Transverse colon (tissue), 4 donors: ENCODE data around the gene CACNA1G. TPM values are rescaled to one million over a fixed set of nuclear protein-coding genes. Genes with fewer than 3 reads are reported as not detected.

Experiments
- DNase-seq: peaks from one replicate; pipeline ENCODE4 v3.0.0-alpha.2; 2019
- H3K27ac ChIP-seq, 4 donors: fragments of 200-600 bp; sonication (generic); 2 replicates each; pipeline ENCODE4 v1.5.1; 2016 to 2018; ENCODE audit warnings: inconsistent platforms in 4 of 4
- H3K27me3 ChIP-seq: fragments of 200-600 bp; sonication (generic); 2 replicates; pipeline ENCODE4 v1.5.1; 2017; ENCODE audit warnings: inconsistent platforms
- H3K36me3 ChIP-seq, 4 donors: fragments of 200-600 bp; sonication (generic); 2 replicates each; pipeline ENCODE4 v1.5.1; 2017 to 2019; ENCODE audit warnings: inconsistent platforms in 4 of 4
- H3K4me1 ChIP-seq, 4 donors: fragments of 200-600 bp; sonication (generic); 2 replicates each; pipeline ENCODE4 v1.5.1; 2017 to 2020; ENCODE audit warnings: inconsistent platforms in 4 of 4
- H3K4me3 ChIP-seq, 4 donors: fragments of 200-600 bp; sonication (generic); 1 replicate in 1 of 4; 2 replicates in 3 of 4; pipeline versions ENCODE4 v1.5.1 to v1.6.1; 2017 to 2019; ENCODE audit warnings: inconsistent platforms in 4 of 4
- H3K9me3 ChIP-seq, 2 donors: fragments of 200-600 bp; sonication (generic); 2 replicates each; pipeline ENCODE4 v1.5.1; 2017 to 2019; ENCODE audit warnings: inconsistent platforms in 2 of 2
- EP300 ChIP-seq: sonication (generic); formaldehyde crosslinking; IDR thresholded peaks from one replicate; pipeline ENCODE4 v1.6.1; 2017; ENCODE audit warnings: antibody characterized with exemption, low read depth
- POLR2A ChIP-seq: fragments of 450-650 bp; IDR thresholded peaks from one replicate; pipeline ENCODE4 v1.6.1; 2016; ENCODE audit warnings: antibody characterized with exemption, mild to moderate bottlenecking, moderate library complexity
- POLR2AphosphoS5 ChIP-seq, 3 donors: sonication (generic); formaldehyde crosslinking; IDR thresholded peaks; one replicate each; pipeline ENCODE4 v1.6.1; 2016; ENCODE audit warnings: antibody characterized with exemption in 3 of 3
- WGBS, 2 donors: methylation state at CpG; one replicate each; pipeline ENCODE4 v1.1.5; 2018; ENCODE audit warnings: low coverage in 1 of 2; 5-methylcytosine and 5-hydroxymethylcytosine counted together
- in situ Hi-C, 4 donors: fragments of 200-750 bp; cut with MboI; loops; one replicate each; pipeline versions ENCODE4 v1.15.0 to v1.15.1; 2017; ENCODE audit warnings: low sequenced_read_pairs in 3 of 4, low pct_ligation_motif_present in 1 of 4, low pct_unique_long_range_greater_than_20kb in 1 of 4
- intact Hi-C: fragments of 100-400 bp; cut with DNase I; formaldehyde crosslinking; loops from one replicate; pipeline ENCODE4 v1.15.1; 2023; ENCODE audit warnings: low total_unique reads
- total RNA-seq, 4 donors: library from RNA; depleted of rRNA; stranded (reverse); fragments of >200 nt; gene quantifications; one replicate each; pipeline ENCODE4 v1.1.0, GENCODE V29; 2016
- TF ChIP-seq, protein P1 (sequence below), 5 experiments: fragments of 200-600 bp in 3 of 5; fragments of 450-650 bp in 2 of 5; sonication (generic) in 3 of 5; IDR thresholded peaks; 1 replicate in 2 of 5; 2 replicates in 3 of 5; pipeline ENCODE4 v1.5.1; 2016 to 2017; ENCODE audit warnings: antibody characterized with exemption in 5 of 5, inconsistent platforms in 3 of 5, mild to moderate bottlenecking in 2 of 5, moderate library complexity in 1 of 5

Gene CACNA1G
- total RNA-seq, 4 donors from 2014 or later: 0.14 TPM; not detected in 3

- H3K4me1 ChIP-seq: peaks cover 31 to 46% (median 35%) of the 10 kb centered on the region in 4 donors
- H3K9me3 ChIP-seq: no peaks in the 10 kb centered on the region
- H3K4me3 ChIP-seq: no peak overlapping the region
- H3K27ac ChIP-seq: no peak overlapping the region
- DNase-seq: no peak
- 52% methylated on average over 4 of the region's 4 CpGs; no CpG with 5 or more reads in 1 of the 2 donors for WGBS, 2 donors
- intact Hi-C loops (no loop called here), in situ Hi-C loops (no loop called here)
- TF ChIP-seq POLR2AphosphoS5 (IDR thresholded peaks at IDR 0.05) (no peak), POLR2A (no peak), EP300 (no peak)
- TF ChIP-seq, protein P1, sequence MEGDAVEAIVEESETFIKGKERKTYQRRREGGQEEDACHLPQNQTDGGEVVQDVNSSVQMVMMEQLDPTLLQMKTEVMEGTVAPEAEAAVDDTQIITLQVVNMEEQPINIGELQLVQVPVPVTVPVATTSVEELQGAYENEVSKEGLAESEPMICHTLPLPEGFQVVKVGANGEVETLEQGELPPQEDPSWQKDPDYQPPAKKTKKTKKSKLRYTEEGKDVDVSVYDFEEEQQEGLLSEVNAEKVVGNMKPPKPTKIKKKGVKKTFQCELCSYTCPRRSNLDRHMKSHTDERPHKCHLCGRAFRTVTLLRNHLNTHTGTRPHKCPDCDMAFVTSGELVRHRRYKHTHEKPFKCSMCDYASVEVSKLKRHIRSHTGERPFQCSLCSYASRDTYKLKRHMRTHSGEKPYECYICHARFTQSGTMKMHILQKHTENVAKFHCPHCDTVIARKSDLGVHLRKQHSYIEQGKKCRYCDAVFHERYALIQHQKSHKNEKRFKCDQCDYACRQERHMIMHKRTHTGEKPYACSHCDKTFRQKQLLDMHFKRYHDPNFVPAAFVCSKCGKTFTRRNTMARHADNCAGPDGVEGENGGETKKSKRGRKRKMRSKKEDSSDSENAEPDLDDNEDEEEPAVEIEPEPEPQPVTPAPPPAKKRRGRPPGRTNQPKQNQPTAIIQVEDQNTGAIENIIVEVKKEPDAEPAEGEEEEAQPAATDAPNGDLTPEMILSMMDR (IDR thresholded peaks at IDR 0.05): no peak
- no peaks in the 10 kb centered on the region for H3K36me3 ChIP-seq
- peaks cover 95% of the 10 kb centered on the region for H3K27me3 ChIP-seq
Measured at GRCh38 chr17:50563092-50563511, 2.6 kb downstream of the CACNA1G start.

DNA sequence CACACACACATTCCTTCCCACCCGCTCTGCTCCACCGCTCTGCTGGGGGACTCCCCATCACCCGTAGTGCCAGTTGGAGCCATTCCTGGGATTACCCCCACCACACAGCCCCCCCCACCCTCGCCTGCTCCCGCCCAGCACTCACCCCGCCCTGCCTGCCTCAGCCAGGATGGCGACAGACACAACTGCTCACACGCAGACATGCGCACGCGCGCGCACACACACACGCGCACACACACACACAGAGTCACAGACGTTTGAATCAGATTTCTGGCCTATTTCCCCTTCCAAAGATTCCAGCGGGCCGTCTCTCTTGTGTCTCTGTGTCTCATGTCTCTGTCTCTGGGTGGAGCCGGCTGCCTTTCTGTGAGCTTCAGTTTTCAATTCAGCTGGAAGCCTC is 4.4 kb downstream of the CACNA1G start:
- peaks cover 18 to 33% (median 23%) of the 10 kb centered on the region in 4 donors for H3K4me1 ChIP-seq
- DNase-seq: peak; percentile 48
- no peak overlapping the region for H3K4me3 ChIP-seq
- H3K9me3 ChIP-seq: no peaks in the 10 kb centered on the region
- TF ChIP-seq POLR2A (no peak), POLR2AphosphoS5 (IDR thresholded peaks at IDR 0.05) (no peak), EP300 (no peak)
- TF ChIP-seq, protein P1 (IDR thresholded peaks at IDR 0.05): no peak
- in situ Hi-C loops (no loop called here), intact Hi-C loops (no loop called here)
- peak overlapping the region in 2 of 4 donors; percentile 13 for H3K27ac ChIP-seq
- WGBS, 2 donors: 10% methylated on average over 12 of the region's 19 CpGs; no CpG with 5 or more reads in 1 of the 2 donors
- peaks cover 77% of the 10 kb centered on the region for H3K27me3 ChIP-seq
- H3K36me3 ChIP-seq: no peaks in the 10 kb centered on the region

DNA sequence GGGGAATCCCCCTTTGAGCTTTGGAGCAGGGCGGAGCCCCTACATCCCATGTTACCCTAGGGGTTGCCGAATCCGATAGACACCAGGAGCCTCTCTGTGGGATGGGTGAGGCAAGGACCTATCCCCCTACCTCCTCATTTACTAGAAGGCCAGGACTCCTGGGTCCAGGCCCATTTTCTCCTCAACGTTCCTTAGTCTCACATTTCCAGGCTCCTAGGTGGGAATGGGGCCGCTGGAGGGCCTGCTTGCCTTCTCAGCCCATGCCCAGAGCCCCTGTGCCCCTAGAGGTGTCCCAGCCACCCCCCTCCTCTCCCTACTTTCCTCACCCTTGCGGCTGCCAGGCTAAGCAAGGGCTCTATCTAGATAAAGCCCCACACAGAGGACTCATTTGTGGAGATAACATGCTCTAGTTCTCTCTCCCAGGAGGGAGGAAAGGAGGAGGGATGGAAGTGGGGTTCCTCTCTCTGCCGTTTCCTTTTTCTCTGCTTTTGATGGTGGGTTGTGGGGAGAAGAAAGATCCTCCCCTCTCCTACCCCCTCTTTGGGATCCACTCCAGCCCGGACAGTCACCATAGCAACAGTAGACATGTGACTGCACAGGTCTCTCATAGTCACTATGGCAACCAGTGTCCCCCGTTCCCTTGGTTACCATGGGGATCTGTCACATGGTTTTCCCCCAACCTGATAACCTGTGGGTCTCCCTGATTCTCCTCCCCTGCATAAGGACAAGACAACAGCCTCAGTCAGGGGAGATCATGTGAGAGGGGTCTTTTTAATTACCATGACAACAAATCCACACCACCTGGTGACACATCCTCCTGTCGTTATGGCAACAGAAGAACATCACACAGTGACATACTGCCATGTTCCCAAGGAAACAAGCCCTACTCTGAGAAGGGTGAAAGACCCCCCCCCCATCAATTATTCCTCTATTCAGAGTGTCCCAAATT is 5.2 kb downstream of the CACNA1G start:
- Histone ChIP-seq H3K36me3 (no peaks in the 10 kb centered on the region), H3K27ac (peak overlapping the region in 1 of 4 donors; percentile 13), H3K9me3 (no peaks in the 10 kb centered on the region), H3K27me3 (peaks cover 69% of the 10 kb centered on the region), H3K4me1 (peaks cover 13 to 26% (median 17%) of the 10 kb centered on the region in 4 donors), H3K4me3 (no peak overlapping the region)
- no peak for DNase-seq
- intact Hi-C loops: no loop called here
- whole genome bisulfite sequencing, 2 donors: 26 to 34% methylated on average over 3 to 10 of the region's 10 CpGs
- TF ChIP-seq, protein P1 (IDR thresholded peaks at IDR 0.05): no peak
- TF ChIP-seq POLR2A: no peak
- in situ Hi-C loops: no loop called here

GRCh38 chr17:50566886-50567285 is 6.4 kb downstream of the CACNA1G start:
- peaks cover 57% of the 10 kb centered on the region for H3K27me3 ChIP-seq
- no peaks in the 10 kb centered on the region for H3K9me3 ChIP-seq
- WGBS, 2 donors: 0 to 31% methylated on average over 1 to 2 of the region's 2 CpGs
- H3K4me3 ChIP-seq: no peak overlapping the region
- DNase-seq: no peak
- H3K4me1 ChIP-seq: peaks cover under 1 to 14% (median 5%) of the 10 kb centered on the region in 4 donors
- no peaks in the 10 kb centered on the region for H3K36me3 ChIP-seq
- H3K27ac ChIP-seq: no peak overlapping the region
- intact Hi-C loops: no loop called here
- no peak for TF ChIP-seq POLR2A
- in situ Hi-C loops: no loop called here
